Measurements from ENCODE around the gene NEDD4L. TPM values are rescaled to one million over a fixed set of nuclear protein-coding genes. Genes with fewer than 3 reads are reported as not detected.
A peak's percentile ranks its signal among the peaks of the same experiment; 100 is the strongest.

Gene NEDD4L
- polyA plus RNA-seq, 1 donor: 93.0 TPM

GRCh38 chr18:58065956-58066355 lies 21.9 kb downstream of the NEDD4L start:
- Histone ChIP-seq H3K4me3 (ENCODE audit: low read length) (no peak overlapping the region), H3K27me3 (ENCODE audit: control insufficient read depth, insufficient read depth, low read length) (no peaks in the 10 kb centered on the region), H3K27ac (ENCODE audit: low read length) (no peak overlapping the region), H3K36me3 (ENCODE audit: control insufficient read depth, insufficient read depth, low read length) (no peaks in the 10 kb centered on the region), H3K9me3 (ENCODE audit: control insufficient read depth, low read depth, low read length) (no peaks in the 10 kb centered on the region), H3K4me1 (ENCODE audit: control insufficient read depth, insufficient read depth, low read length) (peaks cover 6% of the 10 kb centered on the region)
- WGBS (ENCODE audit: insufficient coverage, low lambda C conversion rate): no CpG with 5 or more reads among the region's 3 CpGs
- DNase-seq: no peak

- no peak for DNase-seq
- Histone ChIP-seq H3K27me3 (ENCODE audit: control insufficient read depth, insufficient read depth, low read length) (no peaks in the 10 kb centered on the region), H3K4me3 (ENCODE audit: low read length) (no peak overlapping the region), H3K9me3 (ENCODE audit: control insufficient read depth, low read depth, low read length) (no peaks in the 10 kb centered on the region), H3K27ac (ENCODE audit: low read length) (no peak overlapping the region), H3K36me3 (ENCODE audit: control insufficient read depth, insufficient read depth, low read length) (no peaks in the 10 kb centered on the region), H3K4me1 (ENCODE audit: control insufficient read depth, insufficient read depth, low read length) (peaks cover 6% of the 10 kb centered on the region)
- no CpG with 5 or more reads among the region's 2 CpGs for WGBS (ENCODE audit: insufficient coverage, low lambda C conversion rate)
Measured at GRCh38 chr18:58067601-58068000, 23.6 kb downstream of the NEDD4L start.

DNA sequence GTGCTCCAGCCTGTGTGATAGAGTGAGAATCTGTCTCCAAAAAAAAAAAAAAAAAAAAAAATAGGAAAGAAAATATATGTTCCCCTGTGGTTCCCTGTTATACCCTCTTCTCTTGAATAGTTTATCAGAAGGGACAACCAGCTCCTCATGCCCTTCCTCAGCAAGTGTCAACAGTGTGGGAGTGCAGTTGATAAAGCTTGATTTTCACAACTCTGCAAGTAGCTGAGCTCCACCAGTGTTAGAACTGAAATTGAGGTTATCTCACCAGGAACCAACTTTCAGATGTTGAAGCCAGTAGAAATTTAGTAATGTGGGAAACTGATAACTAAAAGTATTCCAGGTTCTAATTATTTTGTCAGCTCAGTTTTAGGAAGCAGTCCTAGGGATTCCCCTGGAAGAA lies 25.1 kb downstream of the NEDD4L start:
- Histone ChIP-seq H3K27ac (ENCODE audit: low read length) (no peak overlapping the region), H3K9me3 (ENCODE audit: control insufficient read depth, low read depth, low read length) (no peaks in the 10 kb centered on the region), H3K4me1 (ENCODE audit: control insufficient read depth, insufficient read depth, low read length) (peaks cover 6% of the 10 kb centered on the region), H3K27me3 (ENCODE audit: control insufficient read depth, insufficient read depth, low read length) (no peaks in the 10 kb centered on the region), H3K36me3 (ENCODE audit: control insufficient read depth, insufficient read depth, low read length) (no peaks in the 10 kb centered on the region), H3K4me3 (ENCODE audit: low read length) (no peak overlapping the region)
- no peak for DNase-seq

DNA sequence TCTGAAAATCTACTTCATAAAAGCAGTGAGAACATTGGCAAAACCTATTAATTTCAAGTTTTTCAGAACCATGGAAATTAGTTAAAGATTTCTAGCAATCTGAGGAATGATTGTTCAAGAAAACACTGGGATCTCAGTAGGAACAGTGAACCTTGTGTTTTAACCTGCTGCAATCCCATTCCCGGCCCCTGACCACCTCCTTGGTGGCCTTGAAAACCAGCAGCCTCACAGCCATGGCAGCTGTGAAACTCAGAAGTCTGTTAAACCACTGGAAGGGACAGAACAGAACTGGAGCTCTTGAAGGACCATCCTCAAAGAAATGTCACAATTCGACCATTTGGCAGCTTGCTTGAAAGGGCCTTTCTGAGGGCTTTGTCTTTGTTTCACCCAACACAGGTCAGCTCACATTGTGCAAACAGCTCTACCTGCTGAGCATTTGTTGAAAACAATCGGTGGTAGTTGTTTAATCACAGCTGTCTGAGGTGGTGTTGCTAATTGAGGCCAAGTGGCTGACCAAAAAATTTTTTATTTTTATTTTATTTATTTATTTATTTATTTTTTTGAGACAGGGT lies 25.8 kb downstream of the NEDD4L start:
- no CpG with 5 or more reads among the region's 3 CpGs for WGBS (ENCODE audit: insufficient coverage, low lambda C conversion rate)
- Histone ChIP-seq H3K27me3 (ENCODE audit: control insufficient read depth, insufficient read depth, low read length) (no peaks in the 10 kb centered on the region), H3K36me3 (ENCODE audit: control insufficient read depth, insufficient read depth, low read length) (no peaks in the 10 kb centered on the region), H3K4me1 (ENCODE audit: control insufficient read depth, insufficient read depth, low read length) (peaks cover 6% of the 10 kb centered on the region), H3K27ac (ENCODE audit: low read length) (no peak overlapping the region), H3K9me3 (ENCODE audit: control insufficient read depth, low read depth, low read length) (no peaks in the 10 kb centered on the region), H3K4me3 (ENCODE audit: low read length) (no peak overlapping the region)
- no peak for DNase-seq

DNA sequence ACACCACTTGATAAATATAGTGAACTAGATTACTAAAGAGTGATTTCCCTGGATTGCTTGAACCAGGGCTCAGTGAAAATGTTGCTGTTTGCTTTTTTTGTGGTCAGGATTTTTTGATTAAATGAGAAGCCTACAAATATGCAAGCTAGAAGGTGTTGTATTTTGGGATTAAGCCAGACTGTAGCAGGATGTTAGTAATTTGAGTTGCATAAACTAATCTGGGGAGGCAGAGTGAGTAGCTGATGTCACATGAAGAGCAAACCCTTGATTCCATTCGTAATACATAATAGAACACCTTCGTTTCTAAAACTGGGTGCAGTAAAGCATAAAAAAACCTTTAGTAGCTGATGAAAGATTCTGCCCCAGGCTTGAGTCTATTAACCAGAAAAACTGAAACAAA lies 32.0 kb downstream of the NEDD4L start:
- Histone ChIP-seq H3K27ac (ENCODE audit: low read length) (no peak overlapping the region), H3K4me1 (ENCODE audit: control insufficient read depth, insufficient read depth, low read length) (no peaks in the 10 kb centered on the region), H3K9me3 (ENCODE audit: control insufficient read depth, low read depth, low read length) (no peaks in the 10 kb centered on the region), H3K27me3 (ENCODE audit: control insufficient read depth, insufficient read depth, low read length) (no peaks in the 10 kb centered on the region), H3K36me3 (ENCODE audit: control insufficient read depth, insufficient read depth, low read length) (no peaks in the 10 kb centered on the region), H3K4me3 (ENCODE audit: low read length) (no peak overlapping the region)
- 100% methylated on average over 2 of the region's 2 CpGs for WGBS (ENCODE audit: insufficient coverage, low lambda C conversion rate)
- DNase-seq: no peak

GRCh38 chr18:58077329-58077728 lies 33.3 kb downstream of the NEDD4L start:
- H3K4me1 ChIP-seq (ENCODE audit: control insufficient read depth, insufficient read depth, low read length): no peaks in the 10 kb centered on the region
- no peak overlapping the region for H3K4me3 ChIP-seq (ENCODE audit: low read length)
- no peak for DNase-seq
- H3K9me3 ChIP-seq (ENCODE audit: control insufficient read depth, low read depth, low read length): no peaks in the 10 kb centered on the region
- WGBS (ENCODE audit: insufficient coverage, low lambda C conversion rate): 80% methylated on average over 4 of the region's 9 CpGs
- H3K27ac ChIP-seq (ENCODE audit: low read length): no peak overlapping the region
- H3K27me3 ChIP-seq (ENCODE audit: control insufficient read depth, insufficient read depth, low read length): no peaks in the 10 kb centered on the region
- no peaks in the 10 kb centered on the region for H3K36me3 ChIP-seq (ENCODE audit: control insufficient read depth, insufficient read depth, low read length)

DNA sequence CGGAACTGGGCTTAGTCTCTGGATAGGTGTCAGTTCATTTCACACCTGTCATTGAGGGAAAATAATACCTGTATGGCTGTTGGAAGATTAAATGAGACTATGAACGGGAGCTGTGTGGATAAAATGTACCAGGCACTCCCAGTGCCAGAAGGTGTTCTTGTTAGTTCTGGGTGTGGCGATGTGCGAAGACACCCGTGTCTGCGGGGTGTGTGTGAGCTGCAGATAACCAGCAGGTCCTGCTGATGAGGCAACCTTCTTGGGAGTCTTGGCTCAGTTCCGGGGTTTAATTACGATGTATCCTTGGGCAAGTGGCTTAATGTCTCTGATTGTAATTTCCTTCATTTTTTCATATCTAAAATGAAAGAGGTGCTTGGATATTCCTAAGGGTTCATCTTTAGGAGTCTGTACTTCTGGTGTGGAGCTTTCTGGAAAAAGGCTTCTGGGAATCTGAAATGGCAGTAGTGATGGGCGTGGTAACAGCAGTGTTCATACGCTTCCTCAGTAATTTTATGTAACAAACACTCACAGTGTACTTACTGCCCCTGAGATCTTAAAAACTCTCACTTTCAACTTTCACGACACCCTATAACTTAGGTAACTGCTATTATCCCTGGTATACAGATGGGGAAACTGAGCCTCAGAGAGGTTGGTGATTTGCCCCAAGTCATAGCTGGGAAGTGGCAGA lies 35.0 kb downstream of the NEDD4L start:
- Histone ChIP-seq H3K4me1 (ENCODE audit: control insufficient read depth, insufficient read depth, low read length) (no peaks in the 10 kb centered on the region), H3K9me3 (ENCODE audit: control insufficient read depth, low read depth, low read length) (no peaks in the 10 kb centered on the region), H3K27me3 (ENCODE audit: control insufficient read depth, insufficient read depth, low read length) (no peaks in the 10 kb centered on the region), H3K27ac (ENCODE audit: low read length) (no peak overlapping the region), H3K36me3 (ENCODE audit: control insufficient read depth, insufficient read depth, low read length) (no peaks in the 10 kb centered on the region), H3K4me3 (ENCODE audit: low read length) (no peak overlapping the region)
- no CpG with 5 or more reads among the region's 11 CpGs for WGBS (ENCODE audit: insufficient coverage, low lambda C conversion rate)
- DNase-seq: peak; percentile 53 to 63

- Histone ChIP-seq H3K4me3 (ENCODE audit: low read length) (no peak overlapping the region), H3K27ac (ENCODE audit: low read length) (no peak overlapping the region), H3K4me1 (ENCODE audit: control insufficient read depth, insufficient read depth, low read length) (no peaks in the 10 kb centered on the region), H3K27me3 (ENCODE audit: control insufficient read depth, insufficient read depth, low read length) (no peaks in the 10 kb centered on the region), H3K9me3 (ENCODE audit: control insufficient read depth, low read depth, low read length) (no peaks in the 10 kb centered on the region), H3K36me3 (ENCODE audit: control insufficient read depth, insufficient read depth, low read length) (no peaks in the 10 kb centered on the region)
- DNase-seq: no peak
- 80% methylated on average over 1 of the region's 3 CpGs for WGBS (ENCODE audit: insufficient coverage, low lambda C conversion rate)
Measured at GRCh38 chr18:58080451-58080850, 36.4 kb downstream of the NEDD4L start.

DNA sequence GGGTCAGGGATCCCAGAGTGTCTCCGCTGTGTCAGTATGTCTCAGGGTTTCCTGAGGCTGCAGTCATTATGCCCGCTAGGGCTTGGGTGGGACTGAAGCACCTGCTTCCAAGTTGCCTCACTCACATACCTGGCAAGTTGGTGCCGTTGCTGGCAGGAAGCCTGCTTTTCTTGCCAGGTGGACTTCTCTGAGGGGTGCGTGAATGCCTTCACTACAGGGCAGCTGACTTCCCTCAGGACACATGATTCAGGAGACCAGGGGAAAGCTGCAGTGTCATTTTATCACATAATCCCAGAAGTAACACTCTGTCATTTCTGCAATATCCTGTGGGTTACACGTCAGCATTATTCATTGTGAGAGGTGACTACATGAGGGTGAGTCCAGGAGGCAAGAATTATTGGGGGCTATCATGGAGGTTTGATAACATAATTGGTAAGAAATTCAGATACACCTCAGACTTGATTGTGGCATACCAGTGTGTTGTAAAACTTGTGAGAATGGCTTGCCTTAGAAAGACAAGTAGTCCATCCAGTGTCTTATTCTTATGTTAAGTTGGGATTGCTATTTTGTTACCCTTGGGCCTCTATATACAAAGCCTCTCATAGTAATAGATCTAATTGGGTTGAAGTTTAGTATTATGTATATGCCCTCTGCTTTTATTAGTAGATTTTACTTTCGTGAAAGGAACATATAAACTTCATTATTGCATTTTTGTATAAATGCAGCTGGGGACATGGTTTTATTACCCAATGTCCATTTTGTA lies 44.1 kb downstream of the NEDD4L start:
- Histone ChIP-seq H3K4me3 (ENCODE audit: low read length) (no peak overlapping the region), H3K27me3 (ENCODE audit: control insufficient read depth, insufficient read depth, low read length) (no peaks in the 10 kb centered on the region), H3K27ac (ENCODE audit: low read length) (no peak overlapping the region), H3K4me1 (ENCODE audit: control insufficient read depth, insufficient read depth, low read length) (no peaks in the 10 kb centered on the region), H3K36me3 (ENCODE audit: control insufficient read depth, insufficient read depth, low read length) (peaks cover 7% of the 10 kb centered on the region), H3K9me3 (ENCODE audit: control insufficient read depth, low read depth, low read length) (peaks cover 4% of the 10 kb centered on the region)
- DNase-seq: no peak
- 52% methylated on average over 2 of the region's 6 CpGs for WGBS (ENCODE audit: insufficient coverage, low lambda C conversion rate)

DNA sequence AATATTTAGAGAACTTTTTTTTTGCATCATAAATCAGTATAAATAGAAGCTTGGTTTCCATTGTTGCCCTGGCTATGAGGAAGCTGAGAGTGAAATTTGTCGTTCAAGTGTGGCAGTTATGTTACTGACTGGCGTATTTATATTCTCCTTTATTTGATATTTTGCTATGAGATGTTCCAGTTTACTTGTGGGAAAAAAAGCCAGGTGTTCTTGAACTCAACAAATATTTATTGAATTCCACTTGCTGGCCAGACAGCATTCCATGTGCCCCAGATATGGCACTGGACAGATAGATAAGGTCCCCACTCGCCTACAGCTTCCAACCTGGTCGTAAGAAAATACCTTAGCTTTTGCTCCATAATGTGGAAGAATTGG lies 44.7 kb downstream of the NEDD4L start:
- Histone ChIP-seq H3K36me3 (ENCODE audit: control insufficient read depth, insufficient read depth, low read length) (peaks cover 7% of the 10 kb centered on the region), H3K27me3 (ENCODE audit: control insufficient read depth, insufficient read depth, low read length) (no peaks in the 10 kb centered on the region), H3K27ac (ENCODE audit: low read length) (no peak overlapping the region), H3K4me1 (ENCODE audit: control insufficient read depth, insufficient read depth, low read length) (no peaks in the 10 kb centered on the region), H3K9me3 (ENCODE audit: control insufficient read depth, low read depth, low read length) (peaks cover 4% of the 10 kb centered on the region), H3K4me3 (ENCODE audit: low read length) (no peak overlapping the region)
- no CpG with 5 or more reads among the region's 4 CpGs for WGBS (ENCODE audit: insufficient coverage, low lambda C conversion rate)
- no peak for DNase-seq
